Measurements from ENCODE around the gene ATN1.

The ATN1 gene

DNA sequence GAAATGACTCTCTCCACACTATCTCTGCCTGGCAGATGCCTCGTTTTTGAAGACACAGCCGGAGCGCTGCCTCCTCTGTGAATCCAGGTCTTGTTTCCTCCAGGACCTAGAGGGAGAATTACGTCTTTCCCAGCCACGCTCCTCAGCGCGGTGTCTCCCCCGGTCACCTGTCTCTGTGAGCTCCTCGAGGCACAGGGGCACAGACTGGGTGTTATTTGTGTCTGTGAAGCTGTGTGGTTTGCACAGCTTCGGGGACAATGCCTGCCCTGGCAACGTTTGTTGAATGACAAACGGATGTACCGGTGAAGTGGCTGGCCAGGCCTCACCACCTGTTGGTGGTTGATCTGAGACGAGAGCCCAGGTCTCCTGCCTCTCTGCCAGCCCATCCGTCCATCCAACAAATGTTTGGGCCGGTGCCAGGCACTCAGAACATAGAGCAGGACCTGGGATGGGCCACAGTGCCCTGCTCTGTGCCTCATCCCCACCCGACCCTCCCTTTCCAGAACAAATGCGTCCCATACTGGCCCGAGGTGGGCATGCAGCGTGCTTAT, 29.5 kb downstream of the ATN1 start:
- no peak for DNase-seq (ENCODE audit: low read depth in 2 of 2, low spot score in 1 of 2)

DNA sequence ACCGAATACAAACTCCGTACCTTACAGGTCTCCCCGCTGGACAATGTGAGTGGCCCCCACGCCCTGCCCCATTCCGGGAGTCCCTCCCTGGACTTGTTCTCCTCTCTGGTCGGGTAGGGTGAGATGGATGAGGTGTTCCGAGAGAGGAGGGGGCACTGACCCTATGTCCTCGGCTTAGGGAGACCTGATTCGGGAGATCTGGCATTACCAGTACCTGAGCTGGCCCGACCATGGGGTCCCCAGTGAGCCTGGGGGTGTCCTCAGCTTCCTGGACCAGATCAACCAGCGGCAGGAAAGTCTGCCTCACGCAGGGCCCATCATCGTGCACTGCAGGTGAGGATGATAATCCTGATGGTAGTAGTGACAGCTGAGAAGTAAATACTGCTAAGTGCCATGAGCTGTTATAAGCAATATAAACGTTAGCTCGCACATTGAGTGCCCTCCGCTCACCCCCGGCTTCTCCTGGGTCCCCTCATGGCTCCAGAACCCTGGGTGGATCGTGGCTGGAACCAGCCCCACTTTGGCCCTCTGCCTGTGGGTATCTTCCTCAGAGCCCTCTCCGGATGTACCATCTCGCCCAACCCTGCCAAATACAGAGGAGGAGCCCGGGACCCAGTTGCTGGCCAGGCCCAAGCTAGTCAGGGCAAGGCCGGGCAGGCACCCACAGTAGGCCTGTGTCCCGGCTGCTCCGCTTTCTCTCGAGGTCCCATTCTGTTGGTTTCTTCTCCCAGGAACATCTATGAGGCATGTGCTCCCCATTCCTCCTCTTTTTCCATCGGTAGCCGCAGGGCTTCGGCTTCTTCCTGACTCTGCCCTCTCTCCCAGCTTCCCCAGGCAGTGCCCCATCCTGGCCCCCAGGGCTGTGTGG, 30.2 kb downstream of the ATN1 start:
- DNase-seq (ENCODE audit: low read depth in 2 of 2, low spot score in 1 of 2): no peak

DNA sequence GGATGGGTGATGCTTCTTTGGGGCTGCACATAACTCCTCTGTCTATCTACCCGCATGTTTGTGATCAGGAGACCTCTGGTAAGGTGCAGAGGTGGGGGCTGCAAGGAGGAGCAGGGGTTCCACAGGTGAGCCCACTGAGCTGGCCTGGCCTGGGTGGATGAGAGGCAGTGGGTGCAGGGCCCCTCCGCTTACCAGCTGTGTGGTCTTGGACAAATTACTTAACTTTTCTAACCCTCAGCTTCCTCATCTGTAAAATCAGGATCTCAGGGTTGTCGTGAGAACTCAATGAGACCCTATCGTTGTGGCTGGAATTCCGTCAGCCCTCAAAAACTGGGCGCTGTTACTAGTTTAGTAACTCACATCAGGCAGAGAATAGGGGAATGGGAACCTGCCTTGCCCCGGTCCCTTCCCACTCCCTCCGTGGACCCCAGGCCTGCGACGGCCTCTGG, 30.9 kb downstream of the ATN1 start:
- no peak for DNase-seq (ENCODE audit: low read depth in 2 of 2, low spot score in 1 of 2)

DNA sequence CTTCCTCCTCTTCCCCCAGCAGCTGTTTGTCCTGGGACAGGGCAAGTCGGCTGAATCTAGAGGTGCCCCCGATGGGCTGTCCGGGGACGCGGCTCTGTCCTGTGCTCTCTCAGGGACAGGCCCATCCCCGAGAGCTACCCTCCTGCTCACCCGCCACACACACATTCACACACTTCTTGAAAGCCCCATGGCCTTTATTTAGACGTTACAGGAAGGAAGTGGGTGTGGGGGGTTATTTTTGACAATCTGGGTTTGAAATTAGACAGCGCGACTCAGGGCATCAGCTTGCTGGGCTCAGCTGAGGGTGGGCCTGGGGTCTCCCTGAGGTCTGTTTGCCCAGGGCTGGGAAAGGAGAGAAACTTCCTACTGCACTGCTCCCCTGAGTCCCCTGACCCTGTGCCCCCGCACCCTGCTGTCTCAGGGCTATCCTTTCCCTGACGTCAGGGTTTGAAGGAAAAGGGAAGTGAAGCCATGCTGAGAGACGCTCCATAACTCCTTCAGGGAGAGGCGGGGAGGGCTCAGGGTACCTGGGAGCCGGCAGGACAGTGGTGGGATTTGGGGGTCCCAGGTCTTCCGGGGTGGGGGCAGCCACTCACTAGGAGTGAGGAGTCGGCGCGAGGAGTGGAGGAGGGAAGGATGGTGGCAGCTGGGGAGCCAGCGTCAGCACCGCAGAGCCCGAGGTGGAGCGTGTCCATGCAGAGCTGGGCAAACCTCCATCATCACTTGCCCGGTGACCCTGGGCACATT, 31.5 kb downstream of the ATN1 start:
- no peak for DNase-seq (ENCODE audit: low read depth in 2 of 2, low spot score in 1 of 2)

DNA sequence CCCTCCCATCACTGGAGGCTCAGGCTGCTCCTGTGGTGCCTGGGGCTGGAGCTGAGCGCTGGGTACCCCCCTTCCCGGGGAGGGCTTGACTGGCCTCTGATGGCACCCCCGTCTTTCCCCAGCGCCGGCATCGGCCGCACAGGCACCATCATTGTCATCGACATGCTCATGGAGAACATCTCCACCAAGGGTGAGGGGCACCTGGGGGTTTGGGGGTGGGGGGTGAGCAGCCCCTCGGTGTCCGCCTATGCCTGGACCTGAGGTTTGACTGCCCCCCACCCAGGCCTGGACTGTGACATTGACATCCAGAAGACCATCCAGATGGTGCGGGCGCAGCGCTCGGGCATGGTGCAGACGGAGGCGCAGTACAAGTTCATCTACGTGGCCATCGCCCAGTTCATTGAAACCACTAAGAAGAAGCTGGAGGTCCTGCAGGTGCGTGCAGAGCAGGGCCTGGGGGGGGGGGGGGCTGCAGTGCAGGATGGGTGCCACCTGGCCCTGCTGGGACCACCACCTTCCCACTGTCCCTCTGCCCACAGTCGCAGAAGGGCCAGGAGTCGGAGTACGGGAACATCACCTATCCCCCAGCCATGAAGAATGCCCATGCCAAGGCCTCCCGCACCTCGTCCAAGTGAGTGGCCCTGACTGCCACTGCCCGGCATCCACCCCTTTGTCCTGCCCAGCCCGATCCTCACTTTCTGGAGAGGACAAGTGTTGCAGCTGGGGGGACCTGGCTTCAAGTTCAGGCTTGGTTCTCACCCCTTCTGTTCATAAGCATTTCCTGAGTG, 32.2 kb downstream of the ATN1 start:
- DNase-seq (ENCODE audit: low read depth in 2 of 2, low spot score in 1 of 2): no peak

DNA sequence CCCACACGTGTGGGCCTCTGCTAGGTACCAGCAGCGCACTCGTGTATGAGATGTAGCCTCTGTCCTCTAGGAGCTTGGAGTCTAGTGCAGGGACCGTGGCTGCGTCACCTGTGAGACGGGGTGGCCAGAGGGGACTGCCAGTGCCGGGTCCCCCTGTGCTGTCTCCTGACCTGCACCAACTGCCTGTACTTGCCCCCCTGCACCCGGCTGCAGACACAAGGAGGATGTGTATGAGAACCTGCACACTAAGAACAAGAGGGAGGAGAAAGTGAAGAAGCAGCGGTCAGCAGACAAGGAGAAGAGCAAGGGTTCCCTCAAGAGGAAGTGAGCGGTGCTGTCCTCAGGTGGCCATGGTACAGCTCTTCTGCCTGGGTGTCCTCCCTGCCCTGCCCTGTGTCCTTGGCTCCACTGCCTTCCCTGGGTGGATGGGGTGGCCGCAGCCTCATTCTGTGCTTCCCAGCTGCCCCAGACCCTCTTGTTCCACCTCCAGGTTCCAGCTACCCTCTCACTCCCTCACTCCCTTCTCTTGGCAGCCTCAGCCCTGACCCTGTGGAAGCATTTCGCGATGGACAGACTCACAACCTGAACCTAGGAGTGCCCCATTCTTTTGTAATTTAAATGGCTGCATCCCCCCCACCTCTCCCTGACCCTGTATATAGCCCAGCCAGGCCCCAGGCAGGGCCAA, 33.0 kb downstream of the ATN1 start:
- DNase-seq (ENCODE audit: low read depth in 2 of 2, low spot score in 1 of 2): no peak

DNA sequence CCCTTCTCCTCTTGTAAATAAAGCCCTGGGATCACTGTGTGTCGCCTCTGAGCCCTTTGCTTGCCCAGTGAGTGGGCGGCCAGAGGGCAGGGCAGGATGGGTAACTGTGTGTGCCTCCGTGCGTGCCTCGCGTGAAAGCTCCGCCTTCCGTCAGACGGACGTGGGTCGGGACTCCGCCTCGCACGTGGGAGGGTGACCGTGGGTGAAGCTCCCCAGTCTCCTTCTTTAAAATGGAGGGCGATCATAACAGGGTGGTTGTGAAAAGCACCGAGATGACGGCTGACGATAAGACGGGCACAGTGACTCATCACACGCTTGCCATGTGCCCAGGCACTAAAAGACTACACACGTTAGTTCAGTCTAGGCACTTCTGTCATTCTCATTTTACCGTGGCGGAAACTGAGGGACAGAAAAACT, 33.5 kb downstream of the ATN1 start:
- DNase-seq (ENCODE audit: low read depth in 2 of 2, low spot score in 1 of 2): peak; percentile 89 to 96

DNA sequence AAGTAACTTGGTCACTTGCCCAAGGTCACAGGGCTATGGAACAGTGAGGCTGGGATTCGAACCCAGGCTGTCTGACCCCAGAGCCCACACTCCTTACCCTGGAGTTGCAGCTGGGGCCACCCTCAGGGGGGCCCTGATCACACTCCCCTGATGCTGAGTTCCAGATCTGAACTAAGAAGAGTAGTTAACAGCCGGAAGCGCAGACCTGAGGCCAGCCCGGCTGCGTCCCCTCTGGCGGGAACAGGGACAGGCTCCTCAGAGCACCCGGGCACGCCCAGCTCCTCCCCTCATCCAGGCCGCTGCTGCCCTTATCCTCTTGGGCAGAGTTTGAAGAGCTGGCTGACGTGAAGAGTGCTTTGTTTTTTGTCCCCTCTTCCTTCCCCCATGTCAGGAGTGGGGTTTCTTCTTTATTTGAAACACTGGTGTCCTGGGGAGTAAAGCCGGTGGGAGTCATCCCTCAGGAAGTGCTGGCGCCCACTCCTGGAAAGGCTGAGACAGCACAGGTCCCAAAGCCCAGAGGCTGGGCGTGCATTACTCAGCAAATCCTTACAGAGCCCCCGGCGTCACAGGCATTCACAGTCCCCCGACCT, 34.0 kb downstream of the ATN1 start:
- no peak for DNase-seq (ENCODE audit: low read depth in 2 of 2, low spot score in 1 of 2)

DNA sequence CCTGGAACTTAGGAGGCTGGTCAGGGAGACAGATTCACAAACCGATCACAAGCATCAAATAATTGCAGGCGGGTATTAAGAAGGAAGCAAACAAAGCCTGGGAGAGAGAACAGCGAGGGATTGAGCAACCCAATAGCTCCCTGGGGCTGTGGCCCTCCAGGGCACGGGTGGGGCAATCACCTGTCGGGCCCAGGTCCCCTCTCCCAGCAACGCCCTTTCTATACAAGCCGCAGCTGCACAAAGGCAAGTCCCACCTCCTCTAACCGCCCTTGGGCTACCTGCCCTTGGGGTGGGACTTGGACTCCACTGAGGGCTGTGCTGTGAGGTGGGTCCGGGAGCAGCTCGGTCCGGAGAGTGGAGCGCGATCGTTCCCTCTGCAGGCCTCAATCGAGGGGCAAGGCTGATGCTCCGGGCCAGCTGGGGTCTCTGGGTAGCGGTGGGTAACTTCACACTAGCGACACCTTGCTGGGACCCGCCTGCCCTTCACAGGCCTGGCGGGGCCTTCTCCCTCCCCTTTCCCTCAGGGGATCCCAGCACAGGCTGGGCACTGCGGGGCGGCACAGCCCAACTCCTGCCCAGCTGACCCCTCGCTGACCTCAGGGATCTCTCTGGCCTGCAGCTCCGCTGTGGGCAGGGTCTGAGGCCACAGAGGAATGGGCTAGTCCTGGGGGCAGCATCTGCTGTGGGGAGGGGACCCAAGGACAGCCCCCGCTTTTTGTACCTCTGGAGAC, 34.7 kb downstream of the ATN1 start:
- no peak for DNase-seq (ENCODE audit: low read depth in 2 of 2, low spot score in 1 of 2)

DNA sequence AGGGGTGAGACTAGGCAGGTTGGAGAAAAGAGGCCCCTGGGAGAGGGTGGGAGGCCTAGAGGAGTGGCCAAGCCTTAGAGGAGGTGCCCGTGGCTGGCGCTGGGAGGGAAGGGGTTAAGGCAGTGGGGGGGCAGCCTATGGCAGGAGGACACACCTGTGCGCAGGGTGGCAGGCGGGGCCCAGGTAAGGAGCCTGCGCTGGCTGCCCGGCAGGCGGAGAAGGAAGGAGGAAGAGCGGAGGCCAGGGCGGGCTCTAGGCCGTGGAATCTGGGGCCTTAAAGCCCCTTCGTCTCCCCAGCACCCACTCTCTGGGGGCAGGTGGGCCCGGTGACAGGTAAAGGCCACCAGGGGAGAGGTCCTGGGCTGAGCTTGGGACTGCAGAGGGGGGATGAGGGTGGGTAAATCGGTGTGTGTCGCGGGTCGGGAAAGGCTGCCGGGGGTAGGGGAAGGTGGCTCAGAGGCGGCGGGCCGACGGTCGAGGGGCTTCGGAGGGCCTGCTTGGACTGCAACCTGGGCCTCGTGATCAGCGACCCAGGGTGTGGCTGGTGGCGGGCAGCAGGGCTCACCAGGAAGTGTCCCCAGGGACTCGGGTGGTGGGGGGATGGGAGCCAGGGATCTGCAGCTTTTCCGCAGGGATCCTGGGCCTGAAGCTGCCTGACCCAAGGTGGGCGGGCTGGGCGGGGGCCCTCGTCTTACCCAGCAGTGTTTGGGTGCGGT, 35.4 kb downstream of the ATN1 start:
- DNase-seq (ENCODE audit: low read depth in 2 of 2, low spot score in 1 of 2): no peak

DNA sequence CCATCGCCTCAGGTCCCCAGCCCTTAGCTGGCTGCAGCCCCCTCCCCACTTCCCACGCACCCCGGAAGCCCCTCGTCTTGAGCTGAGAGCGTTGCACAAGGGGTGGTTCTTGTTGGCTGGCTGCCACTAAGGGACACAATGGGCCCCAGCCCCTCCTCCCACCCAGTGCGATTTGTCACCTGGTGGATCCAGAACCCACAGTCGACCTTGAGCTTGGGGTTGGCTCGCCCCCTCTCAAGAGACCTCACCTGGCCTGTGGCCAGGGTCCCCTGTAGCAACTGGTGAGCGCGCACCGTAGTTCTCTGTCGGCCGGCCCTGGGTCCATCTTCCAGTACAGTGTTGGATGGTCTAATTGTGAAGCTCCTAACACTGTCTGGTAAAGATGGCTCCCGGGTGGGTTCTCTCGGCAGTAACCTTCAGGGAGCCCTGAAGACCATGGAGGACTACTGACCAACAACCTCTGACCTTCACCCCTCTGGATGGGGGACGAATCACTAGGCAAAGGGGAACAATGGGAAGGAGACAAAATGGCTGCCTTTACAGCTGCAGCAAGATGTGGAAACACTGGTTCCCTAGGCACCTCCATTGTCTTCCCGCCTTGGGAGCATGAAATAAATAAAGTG, 36.1 kb downstream of the ATN1 start:
- no peak for DNase-seq (ENCODE audit: low read depth in 2 of 2, low spot score in 1 of 2)

DNA sequence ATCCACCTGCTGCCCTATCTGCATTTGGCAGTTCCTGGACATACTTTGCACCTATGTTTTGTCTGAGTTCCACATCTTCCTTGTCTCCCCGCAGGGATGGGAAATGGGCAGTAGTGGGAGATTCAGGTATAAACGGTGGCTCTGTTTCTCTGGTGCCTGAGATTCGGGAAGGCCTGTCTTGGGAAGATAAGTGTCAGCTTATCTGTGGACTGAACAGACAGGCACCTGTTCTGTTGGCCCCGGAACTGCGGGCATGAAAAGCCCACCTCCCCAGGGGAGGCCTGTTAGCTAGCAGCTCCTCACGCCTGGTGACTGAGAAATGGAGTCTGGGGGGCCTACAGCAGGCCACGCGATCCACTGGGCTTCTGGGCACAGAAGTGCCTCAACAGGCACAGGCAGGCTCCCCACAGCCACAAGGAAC, 36.9 kb downstream of the ATN1 start:
- DNase-seq (ENCODE audit: low read depth in 2 of 2, low spot score in 1 of 2): no peak

DNA sequence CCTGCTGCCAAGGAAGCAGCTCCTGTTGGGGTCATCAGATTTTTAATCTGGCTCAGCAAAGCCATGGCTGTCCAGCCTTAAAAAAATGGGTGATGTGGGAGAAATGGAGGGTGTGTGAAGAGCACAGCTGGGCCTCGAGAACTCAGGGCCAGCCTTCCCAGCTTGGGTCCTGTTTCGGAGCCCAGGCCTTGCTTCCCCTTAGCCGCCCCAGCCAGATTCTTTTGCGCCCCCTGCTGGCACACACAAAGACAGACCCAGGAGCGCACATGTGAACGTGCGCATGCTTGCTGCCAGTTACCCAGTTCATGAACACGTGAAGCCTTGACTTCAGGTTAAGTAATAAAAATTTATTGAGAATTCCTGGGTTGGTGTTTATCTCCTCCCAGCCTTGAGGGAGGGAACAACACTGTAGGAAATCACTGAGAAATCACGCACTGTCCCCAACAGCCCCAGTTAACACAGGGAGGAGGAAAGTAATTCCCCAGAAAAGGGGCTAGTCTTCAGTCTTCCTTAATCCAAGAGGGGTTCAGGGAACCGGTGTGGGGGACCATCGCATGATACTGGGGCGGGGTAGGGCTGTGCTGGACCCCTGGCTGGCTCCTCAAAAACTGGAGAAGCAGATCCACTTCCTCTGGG, 37.4 kb downstream of the ATN1 start:
- DNase-seq (ENCODE audit: low read depth in 2 of 2, low spot score in 1 of 2): peak; percentile 74 to 77

DNA sequence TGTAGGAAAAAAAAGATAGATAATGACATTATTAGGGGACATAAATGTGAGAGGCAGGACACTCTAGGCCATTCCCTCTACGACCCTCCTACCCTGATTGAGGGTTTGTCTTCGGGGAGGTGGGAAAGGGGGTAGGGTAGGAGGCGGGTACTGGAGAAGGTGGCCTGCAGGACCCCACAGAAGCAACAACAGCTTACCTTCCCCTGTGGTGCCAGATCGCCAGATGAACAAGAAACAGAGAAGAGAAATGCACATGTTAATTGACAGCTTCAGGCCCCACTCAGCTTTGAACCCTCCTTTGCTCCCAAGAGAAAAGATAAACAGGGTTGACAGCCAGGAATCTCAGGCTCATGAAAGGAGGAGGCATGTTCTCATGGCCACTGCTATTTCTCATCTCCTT, 38.0 kb downstream of the ATN1 start:
- DNase-seq (ENCODE audit: low read depth in 2 of 2, low spot score in 1 of 2): no peak

DNA sequence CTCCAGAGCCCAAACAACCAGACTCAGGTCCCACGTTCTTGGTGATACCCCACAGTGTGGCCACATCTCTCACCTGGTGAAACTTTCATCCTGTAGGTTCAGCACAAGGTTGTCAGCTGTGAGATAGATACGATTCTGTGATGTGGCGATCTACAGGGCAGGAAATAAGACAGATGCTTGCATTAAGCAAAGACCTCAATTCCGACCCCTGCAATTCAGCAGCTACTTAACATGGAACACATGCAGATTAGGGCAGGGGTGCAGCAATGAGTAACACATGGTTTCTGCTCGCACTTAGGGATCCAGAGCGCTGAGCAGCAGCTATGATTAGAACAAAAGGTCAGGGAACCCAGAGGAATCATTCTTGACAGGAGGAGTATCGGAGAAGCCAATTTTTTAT, 38.6 kb downstream of the ATN1 start:
- no peak for DNase-seq (ENCODE audit: low read depth in 2 of 2, low spot score in 1 of 2)

DNA sequence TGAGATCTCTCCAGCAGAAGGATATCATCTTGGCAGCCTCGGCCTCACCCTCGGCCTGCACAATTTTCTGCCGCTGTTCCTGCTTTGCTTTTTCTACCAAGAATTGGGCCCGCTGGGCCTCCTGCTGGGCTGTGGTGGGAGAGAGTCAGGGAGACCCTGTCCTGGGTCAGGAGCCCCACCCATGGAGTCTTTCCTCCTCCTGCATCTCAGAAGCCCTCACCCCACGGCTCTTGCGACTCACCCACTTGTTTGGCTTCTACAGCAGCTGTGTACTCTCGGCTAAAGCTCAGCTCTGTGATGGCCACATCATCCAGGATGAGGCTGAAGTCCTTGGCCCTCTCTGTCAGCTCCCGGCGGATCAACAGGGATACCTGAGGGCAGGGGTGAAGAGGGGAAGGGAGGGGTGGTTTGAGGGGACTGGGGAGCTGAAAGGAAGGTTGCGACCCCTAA, 39.9 kb downstream of the ATN1 start:
- DNase-seq (ENCODE audit: low read depth in 2 of 2, low spot score in 1 of 2): no peak

DNA sequence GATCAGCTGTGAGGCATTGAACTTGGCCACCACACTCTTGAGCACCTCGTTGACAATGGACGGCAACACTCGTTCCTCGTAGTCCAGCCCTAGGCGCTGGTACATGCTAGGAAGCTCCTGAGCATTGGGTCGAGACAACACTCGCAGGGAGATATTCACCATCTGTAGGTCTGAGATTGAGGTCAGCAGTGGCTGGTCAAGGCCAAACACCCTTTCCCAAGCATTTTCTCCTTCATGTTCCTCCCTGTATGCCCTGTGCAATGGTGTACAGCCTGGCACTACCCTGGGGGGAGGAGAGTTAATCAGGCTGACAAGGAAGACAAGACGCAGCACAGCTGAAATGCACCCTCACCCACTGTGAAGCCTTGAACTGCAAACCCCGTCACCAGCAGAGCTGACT, 40.7 kb downstream of the ATN1 start:
- DNase-seq (ENCODE audit: low read depth in 2 of 2, low spot score in 1 of 2): no peak

DNA sequence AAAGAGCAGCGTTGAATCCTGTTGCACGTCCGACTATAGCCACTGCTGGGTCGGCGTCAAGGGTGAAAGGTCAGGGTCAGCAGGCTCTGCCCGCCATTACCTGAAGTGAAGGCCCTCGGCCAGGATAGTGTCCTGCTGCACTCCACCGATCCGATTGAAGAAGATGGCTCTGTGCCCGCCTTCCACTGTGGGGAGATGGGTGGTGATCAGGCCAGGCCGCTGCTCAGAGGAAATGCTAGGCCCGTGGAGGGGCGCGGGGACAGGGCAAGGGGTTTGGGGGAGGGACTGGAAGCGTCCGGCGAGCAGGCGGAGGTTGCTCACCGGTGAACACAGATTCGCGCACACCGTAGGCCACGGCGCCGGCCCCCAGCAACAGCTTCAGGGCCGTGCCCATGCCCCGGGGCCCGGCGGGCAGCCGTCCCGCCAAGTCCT, 42.4 kb downstream of the ATN1 start:
- no peak for DNase-seq (ENCODE audit: low read depth in 2 of 2, low spot score in 1 of 2)

Measured in stimulated activated CD8-positive, alpha-beta memory T cell treated with anti-CD3 and anti-CD28 coated beads, Interleukin-4, amount 100 ng/mL, for 4 hours (primary cell).